Astrocyte of the cerebellum (primary cell): ENCODE data around the gene MAMDC2.

Experiments
- DNase-seq: peaks from one replicate; pipeline ENCODE4 v3.0.0-alpha.2; 2011; ENCODE audit warnings: low read depth
- H3K4me3 ChIP-seq: 2 replicates; pipeline ENCODE4 v1.5.1; 2011; ENCODE audit warnings: mild to moderate bottlenecking, low read depth, low read length, moderate library complexity
- in situ Hi-C: cut with HindIII; loops from 2 replicates; pipeline ENCODE4 v1.10.0; 2017; ENCODE audit warnings: low sequenced_read_pairs
- TF ChIP-seq, protein P1 (sequence below): IDR thresholded peaks from 2 replicates; pipeline ENCODE4 v1.5.1; 2012; ENCODE audit warnings: low read length, low read depth, moderate library complexity, mild to moderate bottlenecking; ENCODE audit errors: missing control alignments

The MAMDC2 gene

DNA sequence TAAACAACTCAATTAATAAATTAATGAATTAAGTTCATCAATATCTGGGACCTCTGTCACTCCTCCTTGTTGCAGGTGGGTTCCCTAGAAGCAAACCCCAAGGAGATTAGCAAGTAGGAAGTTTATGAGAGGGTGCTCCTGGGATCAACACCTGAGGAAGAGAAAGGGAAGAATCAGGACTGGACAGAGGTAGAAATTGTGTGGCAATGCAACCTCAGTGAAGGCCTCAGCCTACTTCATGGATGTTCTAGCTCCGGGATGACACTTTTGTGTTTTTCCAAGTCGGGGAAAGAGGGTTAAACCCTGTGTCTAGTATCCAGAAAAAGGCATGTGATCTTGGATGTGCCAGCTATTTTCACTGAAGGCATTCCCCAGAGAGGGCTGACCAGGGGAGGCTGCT, 23.2 kb downstream of the MAMDC2 start:
- H3K4me3 ChIP-seq: no peak overlapping the region
- TF ChIP-seq, protein P1, sequence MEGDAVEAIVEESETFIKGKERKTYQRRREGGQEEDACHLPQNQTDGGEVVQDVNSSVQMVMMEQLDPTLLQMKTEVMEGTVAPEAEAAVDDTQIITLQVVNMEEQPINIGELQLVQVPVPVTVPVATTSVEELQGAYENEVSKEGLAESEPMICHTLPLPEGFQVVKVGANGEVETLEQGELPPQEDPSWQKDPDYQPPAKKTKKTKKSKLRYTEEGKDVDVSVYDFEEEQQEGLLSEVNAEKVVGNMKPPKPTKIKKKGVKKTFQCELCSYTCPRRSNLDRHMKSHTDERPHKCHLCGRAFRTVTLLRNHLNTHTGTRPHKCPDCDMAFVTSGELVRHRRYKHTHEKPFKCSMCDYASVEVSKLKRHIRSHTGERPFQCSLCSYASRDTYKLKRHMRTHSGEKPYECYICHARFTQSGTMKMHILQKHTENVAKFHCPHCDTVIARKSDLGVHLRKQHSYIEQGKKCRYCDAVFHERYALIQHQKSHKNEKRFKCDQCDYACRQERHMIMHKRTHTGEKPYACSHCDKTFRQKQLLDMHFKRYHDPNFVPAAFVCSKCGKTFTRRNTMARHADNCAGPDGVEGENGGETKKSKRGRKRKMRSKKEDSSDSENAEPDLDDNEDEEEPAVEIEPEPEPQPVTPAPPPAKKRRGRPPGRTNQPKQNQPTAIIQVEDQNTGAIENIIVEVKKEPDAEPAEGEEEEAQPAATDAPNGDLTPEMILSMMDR: no peak
- in situ Hi-C loops: no loop called here
- no peak for DNase-seq

DNA sequence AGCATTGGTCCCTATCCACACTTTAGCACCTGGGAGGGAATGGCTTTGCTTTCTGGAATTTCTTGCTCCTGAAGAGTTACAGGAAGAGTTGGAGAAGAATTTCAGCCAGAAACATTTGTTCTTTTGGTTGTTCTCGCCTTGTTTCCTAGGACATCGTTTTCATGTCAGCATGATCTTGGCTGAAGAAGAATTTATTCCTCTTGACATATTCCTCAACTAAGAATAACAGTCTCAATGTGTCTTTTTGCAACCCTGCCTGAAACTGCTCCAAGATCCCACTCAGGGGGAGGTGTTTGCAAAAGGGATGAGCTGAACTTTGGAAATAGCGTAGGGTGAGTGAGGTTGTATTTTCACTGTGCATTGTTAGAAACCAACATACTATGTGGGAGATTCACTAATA, 26.1 kb downstream of the MAMDC2 start:
- H3K4me3 ChIP-seq: no peak overlapping the region
- in situ Hi-C loops: no loop called here
- TF ChIP-seq, protein P1: no peak
- no peak for DNase-seq

DNA sequence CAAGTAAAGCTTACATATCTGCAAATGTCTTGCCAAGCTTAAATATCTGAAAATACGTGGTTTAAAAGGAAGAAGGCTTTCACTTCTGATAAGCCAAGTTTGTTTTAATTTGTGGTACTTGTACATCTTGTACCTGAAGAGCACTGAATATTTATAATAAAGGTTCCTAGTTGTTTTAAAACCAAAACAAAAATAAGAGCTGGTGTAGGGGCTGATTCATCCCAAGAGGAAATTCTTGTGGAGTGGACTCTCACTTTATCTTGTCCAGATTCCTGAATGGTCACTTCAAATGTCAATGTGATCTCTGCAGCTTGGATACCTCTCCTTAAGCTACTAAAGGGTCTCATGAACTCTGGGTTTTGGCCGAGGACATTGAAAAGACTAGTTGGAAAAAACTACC, 29.5 kb downstream of the MAMDC2 start:
- TF ChIP-seq, protein P1: no peak
- DNase-seq: no peak
- in situ Hi-C loops: no loop called here
- H3K4me3 ChIP-seq: no peak overlapping the region

DNA sequence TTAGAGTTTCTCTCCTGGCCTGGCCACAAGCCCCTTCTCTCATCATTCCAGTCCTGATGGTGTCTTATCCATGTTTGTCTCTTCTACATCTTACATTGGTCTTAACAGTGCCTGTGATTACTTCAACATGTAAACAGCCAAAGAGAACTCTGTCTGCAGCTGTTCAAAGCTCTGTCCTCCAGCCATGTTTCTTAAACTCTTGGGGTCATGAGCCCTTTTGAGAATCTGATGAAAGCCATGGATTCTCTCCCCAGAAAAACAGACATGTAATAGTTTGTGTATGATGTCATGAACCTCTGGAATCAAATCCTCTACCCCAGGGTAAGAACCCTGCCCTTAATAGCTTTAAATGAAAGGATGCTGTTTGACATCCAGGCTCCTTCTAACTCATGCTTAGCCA, 30.1 kb downstream of the MAMDC2 start:
- no peak overlapping the region for H3K4me3 ChIP-seq
- DNase-seq: no peak
- in situ Hi-C loops: no loop called here
- TF ChIP-seq, protein P1: no peak

DNA sequence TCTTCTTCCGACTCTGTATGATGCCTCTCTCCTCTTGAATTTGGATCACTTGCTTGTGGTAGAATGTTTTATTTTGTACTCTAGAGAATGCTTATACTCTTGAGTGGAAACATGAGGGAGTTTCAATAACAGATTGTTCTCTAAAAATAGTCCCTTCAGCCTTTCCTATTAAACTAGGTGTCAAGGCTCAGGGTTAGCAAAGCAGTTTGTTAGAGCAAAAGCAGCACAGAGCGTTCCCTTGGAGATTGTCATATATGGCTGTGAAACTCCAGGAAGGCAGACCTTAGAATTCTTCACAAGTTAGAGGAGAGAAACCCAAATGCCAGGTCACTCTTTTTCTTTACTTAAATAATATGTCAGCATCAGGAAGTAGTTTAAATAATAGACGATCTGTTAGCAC, 33.0 kb downstream of the MAMDC2 start:
- TF ChIP-seq, protein P1: no peak
- no peak for DNase-seq
- in situ Hi-C loops: no loop called here
- no peak overlapping the region for H3K4me3 ChIP-seq

DNA sequence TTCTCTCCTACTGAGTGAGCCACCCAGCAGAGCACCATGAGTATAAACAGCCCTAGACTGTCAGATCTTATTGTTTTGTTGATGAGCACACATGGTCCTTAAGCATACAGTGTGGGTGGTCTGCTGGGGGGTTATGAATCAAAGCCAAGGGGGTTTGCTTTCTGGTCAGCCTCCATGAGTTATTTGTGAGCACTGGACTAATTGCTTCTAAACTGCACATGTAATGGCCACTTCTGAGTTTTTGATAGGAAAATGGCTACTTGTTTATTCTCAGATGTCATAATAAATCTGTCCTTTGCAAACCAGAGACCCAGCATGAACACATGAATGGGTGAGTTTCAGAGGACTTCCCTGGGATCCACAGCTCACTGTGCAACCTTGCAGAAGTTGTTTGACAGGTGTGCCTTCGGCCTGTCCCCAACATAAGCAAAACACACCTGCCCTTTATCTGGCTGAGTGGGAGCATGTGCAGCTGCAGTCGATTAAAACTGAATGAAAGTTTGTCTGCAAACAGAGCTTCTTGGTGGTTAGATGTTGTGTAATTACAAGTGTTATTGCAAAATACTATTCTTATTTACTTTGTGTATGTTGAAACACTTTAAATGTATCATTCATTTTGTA, 35.9 kb downstream of the MAMDC2 start:
- TF ChIP-seq, protein P1: no peak
- DNase-seq: no peak
- in situ Hi-C loops: no loop called here
- H3K4me3 ChIP-seq: no peak overlapping the region
